Epithelial cell of esophagus (primary cell): ENCODE data around the gene TEKT5.
"Not testable (repeated sequence)": the region's sequence is repeated elsewhere in the genome, so short reads cannot be mapped to it uniquely, and the experiment has no call there.

ENCODE experiments used
- DNase-seq: peaks from one replicate; pipeline ENCODE4 v3.0.0; 2010; ENCODE audit warnings: low read depth
- H3K4me3 ChIP-seq: 2 replicates; pipeline ENCODE4 v1.5.1; 2011; ENCODE audit warnings: mild to moderate bottlenecking, low read length, control low read depth
- CTCF ChIP-seq: IDR thresholded peaks from 2 replicates; pipeline ENCODE4 v1.5.1; 2011; ENCODE audit warnings: low read depth, mild to moderate bottlenecking, low read length, control low read depth, inconsistent platforms; ENCODE audit not compliant: insufficient read depth; ENCODE audit errors: missing control alignments

The TEKT5 gene

GRCh38 chr16:10694830-10695229 lies at the start of gene TEKT5:
Gene TEKT5 (minus strand): TSS chr16:10694930. CDS start chr16:10694873, 57 bp downstream.
- no peak for DNase-seq
- H3K4me3 ChIP-seq, result no peak within 1 kb of the TSS
- TF ChIP-seq CTCF, result no peak

- H3K4me3 ChIP-seq, result peak within 1 kb of the TSS; percentile 74
- peak; percentile 99 for DNase-seq
- no peak for TF ChIP-seq CTCF
These were observed 49.1 kb upstream of the TEKT5 start, which contains the start of gene NUBP1 for GRCh38 chr16:10743610-10744369. Gene NUBP1 (plus strand): TSS chr16:10743842. CDS start chr16:10743864, 22 bp downstream.

- TF ChIP-seq CTCF, result no peak
These were observed 48.5 kb upstream of the TEKT5 start for GRCh38 chr16:10743227-10743609.

GRCh38 chr16:10741844-10742243 lies 47.1 kb upstream of the TEKT5 start:
- DNase-seq, result no peak
- TF ChIP-seq CTCF, result no peak
- H3K4me3 ChIP-seq, result no peak overlapping the region

More at GRCh38 chr16:10743227-10743609, 48.5 kb upstream of the TEKT5 start:
- peak overlapping the region; percentile 74 for H3K4me3 ChIP-seq
- no peak for DNase-seq

- H3K4me3 ChIP-seq, DNase-seq: not testable (repeated sequence)
These were observed 46.5 kb upstream of the TEKT5 start for GRCh38 chr16:10741249-10741648.

GRCh38 chr16:10740845-10741208 lies 46.1 kb upstream of the TEKT5 start:
- no peak for TF ChIP-seq CTCF
- no peak for DNase-seq
- H3K4me3 ChIP-seq, result no peak overlapping the region

GRCh38 chr16:10740000-10740844 lies 45.5 kb upstream of the TEKT5 start:
- H3K4me3 ChIP-seq, result no peak overlapping the region
- no peak for TF ChIP-seq CTCF
- DNase-seq, result no peak
